Measurements from ENCODE around the gene ATG7.

ATG7 gene

DNA sequence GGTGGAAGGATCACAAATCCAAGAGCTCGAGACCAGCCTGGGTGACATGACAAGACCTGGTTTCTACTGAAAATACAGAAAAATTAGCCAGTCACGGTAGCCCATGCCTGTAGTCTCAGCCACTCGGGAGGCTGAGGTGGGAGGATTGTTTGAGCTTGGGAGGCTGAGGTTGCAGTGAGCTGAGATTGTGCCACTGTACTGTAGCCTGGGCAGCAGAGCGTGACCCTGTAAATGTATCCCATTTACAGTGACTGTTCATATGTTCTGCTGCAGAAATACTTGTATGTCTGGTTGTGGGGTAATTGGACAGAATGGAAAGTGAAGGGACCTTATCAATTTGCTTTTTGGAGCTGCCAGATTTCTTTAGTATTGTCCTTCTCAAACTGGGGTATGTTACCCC, 24.9 kb downstream of the ATG7 start:
- H3K4me3 ChIP-seq (ENCODE audit: low read depth, low read length) = no peak overlapping the region
- TF ChIP-seq, protein P1, sequence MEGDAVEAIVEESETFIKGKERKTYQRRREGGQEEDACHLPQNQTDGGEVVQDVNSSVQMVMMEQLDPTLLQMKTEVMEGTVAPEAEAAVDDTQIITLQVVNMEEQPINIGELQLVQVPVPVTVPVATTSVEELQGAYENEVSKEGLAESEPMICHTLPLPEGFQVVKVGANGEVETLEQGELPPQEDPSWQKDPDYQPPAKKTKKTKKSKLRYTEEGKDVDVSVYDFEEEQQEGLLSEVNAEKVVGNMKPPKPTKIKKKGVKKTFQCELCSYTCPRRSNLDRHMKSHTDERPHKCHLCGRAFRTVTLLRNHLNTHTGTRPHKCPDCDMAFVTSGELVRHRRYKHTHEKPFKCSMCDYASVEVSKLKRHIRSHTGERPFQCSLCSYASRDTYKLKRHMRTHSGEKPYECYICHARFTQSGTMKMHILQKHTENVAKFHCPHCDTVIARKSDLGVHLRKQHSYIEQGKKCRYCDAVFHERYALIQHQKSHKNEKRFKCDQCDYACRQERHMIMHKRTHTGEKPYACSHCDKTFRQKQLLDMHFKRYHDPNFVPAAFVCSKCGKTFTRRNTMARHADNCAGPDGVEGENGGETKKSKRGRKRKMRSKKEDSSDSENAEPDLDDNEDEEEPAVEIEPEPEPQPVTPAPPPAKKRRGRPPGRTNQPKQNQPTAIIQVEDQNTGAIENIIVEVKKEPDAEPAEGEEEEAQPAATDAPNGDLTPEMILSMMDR (IDR thresholded peaks at IDR 0.05; ENCODE audit: borderline replicate concordance, insufficient read depth, low read depth, low read length) = no peak

DNA sequence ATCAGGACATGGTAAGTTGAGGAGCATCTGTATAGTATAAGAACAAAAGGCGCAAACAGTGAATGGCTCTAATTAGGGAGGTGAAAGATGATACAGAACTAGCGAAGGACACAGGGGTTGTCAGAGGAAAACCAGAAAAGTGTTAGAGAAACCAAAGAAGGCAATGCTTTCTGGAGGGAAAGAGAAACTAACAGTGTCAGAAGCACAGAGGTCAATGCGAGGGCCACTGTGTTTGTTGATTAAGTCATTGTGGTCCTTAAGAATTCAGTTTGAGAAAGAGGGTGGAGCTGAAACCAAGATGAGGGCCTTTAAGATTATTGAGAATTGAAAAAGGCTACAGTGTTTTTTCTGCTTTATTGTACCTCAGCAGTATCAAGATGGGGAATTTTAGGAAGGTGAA, 28.8 kb downstream of the ATG7 start:
- H3K4me3 ChIP-seq (ENCODE audit: low read depth, low read length) = no peak overlapping the region
- TF ChIP-seq, protein P1 (IDR thresholded peaks at IDR 0.05; ENCODE audit: borderline replicate concordance, insufficient read depth, low read depth, low read length) = no peak

DNA sequence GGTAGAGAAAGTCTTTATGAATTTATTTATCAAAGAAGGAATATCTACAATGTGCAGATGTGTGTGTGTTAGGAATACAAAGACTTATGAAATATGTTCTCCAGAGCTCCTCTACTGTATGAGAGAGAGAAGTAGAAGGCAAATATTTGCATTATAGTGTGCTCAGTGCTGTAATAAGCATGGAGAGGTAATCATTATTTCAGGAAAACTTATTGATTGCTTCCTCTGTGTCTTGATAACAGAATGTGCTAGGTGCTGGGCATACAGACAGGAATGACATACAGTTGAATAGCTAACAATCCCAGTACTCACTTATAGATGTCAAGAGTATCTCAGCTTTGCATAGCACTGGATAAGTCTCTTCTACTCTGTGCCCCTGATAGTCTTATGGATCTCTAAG, 30.2 kb downstream of the ATG7 start:
- TF ChIP-seq, protein P1 (IDR thresholded peaks at IDR 0.05; ENCODE audit: borderline replicate concordance, insufficient read depth, low read depth, low read length) = no peak
- H3K4me3 ChIP-seq (ENCODE audit: low read depth, low read length) = no peak overlapping the region

GRCh38 chr3:11304175-11304574, 32.0 kb downstream of the ATG7 start:
- H3K4me3 ChIP-seq (ENCODE audit: low read depth, low read length) = no peak overlapping the region
- TF ChIP-seq, protein P1 (IDR thresholded peaks at IDR 0.05; ENCODE audit: borderline replicate concordance, insufficient read depth, low read depth, low read length) = no peak

- TF ChIP-seq, protein P1 (IDR thresholded peaks at IDR 0.05; ENCODE audit: borderline replicate concordance, insufficient read depth, low read depth, low read length) = no peak
- H3K4me3 ChIP-seq (ENCODE audit: low read depth, low read length) = no peak overlapping the region
These were observed 33.3 kb downstream of the ATG7 start for GRCh38 chr3:11305509-11305908.

GRCh38 chr3:11306817-11307589, 34.8 kb downstream of the ATG7 start:
- TF ChIP-seq, protein P1 (IDR thresholded peaks at IDR 0.05; ENCODE audit: borderline replicate concordance, insufficient read depth, low read depth, low read length) = no peak
- H3K4me3 ChIP-seq (ENCODE audit: low read depth, low read length) = no peak overlapping the region

- H3K4me3 ChIP-seq (ENCODE audit: low read depth, low read length) = no peak overlapping the region
- TF ChIP-seq, protein P1 (IDR thresholded peaks at IDR 0.05; ENCODE audit: borderline replicate concordance, insufficient read depth, low read depth, low read length) = no peak
These were observed 35.7 kb downstream of the ATG7 start for GRCh38 chr3:11307830-11308432.
